PFSK-1 (cell line): ENCODE data around the gene YPEL5. TPM values are rescaled to one million over a fixed set of nuclear protein-coding genes. Genes with fewer than 3 reads are reported as not detected.

Experiments used
- FOXP2 ChIP-seq: optimal IDR thresholded peaks from 2 replicates; pipeline ENCODE3; 2011; ENCODE audit warnings: borderline replicate concordance, control low read depth, inconsistent platforms; ENCODE audit not compliant: insufficient read depth; ENCODE audit errors: extremely low read length, extremely low read depth
- POLR2AphosphoS5 ChIP-seq: IDR thresholded peaks from 2 replicates; pipeline ENCODE4 v1.6.1; 2012; ENCODE audit warnings: low read depth, mild to moderate bottlenecking, control low read depth, low read length, moderate library complexity
- SIN3A ChIP-seq: IDR thresholded peaks from 2 replicates; pipeline ENCODE4 v1.6.1; 2012; ENCODE audit warnings: mild to moderate bottlenecking, low read length, moderate library complexity, borderline replicate concordance; ENCODE audit not compliant: insufficient read depth
- TAF1 ChIP-seq: IDR thresholded peaks from 2 replicates; pipeline ENCODE4 v1.6.1; 2012; ENCODE audit warnings: low read length, control low read depth, borderline replicate concordance; ENCODE audit not compliant: insufficient read depth
- polyA plus RNA-seq: library from polyadenylated mRNA; unstranded; fragments of >200 nt; gene quantifications from one replicate; pipeline ENCODE4 v1.2.1, GENCODE V29; 2012; ENCODE audit warnings: low read depth, missing spikeins; ENCODE audit not compliant: insufficient read length
- TF ChIP-seq, protein P1 (sequence below), 2 experiments: IDR thresholded peaks; 2 replicates each; pipeline versions ENCODE4 v1.6.1 to v1.8.0; 2011 to 2012; ENCODE audit warnings: low read depth in 2 of 2, low read length in 2 of 2, control low read depth in 1 of 2, inconsistent platforms in 1 of 2, mild to moderate bottlenecking in 1 of 2, moderate library complexity in 1 of 2; ENCODE audit not compliant: insufficient read depth in 1 of 2

The YPEL5 gene
- polyA plus RNA-seq: 24.2 TPM

DNA sequence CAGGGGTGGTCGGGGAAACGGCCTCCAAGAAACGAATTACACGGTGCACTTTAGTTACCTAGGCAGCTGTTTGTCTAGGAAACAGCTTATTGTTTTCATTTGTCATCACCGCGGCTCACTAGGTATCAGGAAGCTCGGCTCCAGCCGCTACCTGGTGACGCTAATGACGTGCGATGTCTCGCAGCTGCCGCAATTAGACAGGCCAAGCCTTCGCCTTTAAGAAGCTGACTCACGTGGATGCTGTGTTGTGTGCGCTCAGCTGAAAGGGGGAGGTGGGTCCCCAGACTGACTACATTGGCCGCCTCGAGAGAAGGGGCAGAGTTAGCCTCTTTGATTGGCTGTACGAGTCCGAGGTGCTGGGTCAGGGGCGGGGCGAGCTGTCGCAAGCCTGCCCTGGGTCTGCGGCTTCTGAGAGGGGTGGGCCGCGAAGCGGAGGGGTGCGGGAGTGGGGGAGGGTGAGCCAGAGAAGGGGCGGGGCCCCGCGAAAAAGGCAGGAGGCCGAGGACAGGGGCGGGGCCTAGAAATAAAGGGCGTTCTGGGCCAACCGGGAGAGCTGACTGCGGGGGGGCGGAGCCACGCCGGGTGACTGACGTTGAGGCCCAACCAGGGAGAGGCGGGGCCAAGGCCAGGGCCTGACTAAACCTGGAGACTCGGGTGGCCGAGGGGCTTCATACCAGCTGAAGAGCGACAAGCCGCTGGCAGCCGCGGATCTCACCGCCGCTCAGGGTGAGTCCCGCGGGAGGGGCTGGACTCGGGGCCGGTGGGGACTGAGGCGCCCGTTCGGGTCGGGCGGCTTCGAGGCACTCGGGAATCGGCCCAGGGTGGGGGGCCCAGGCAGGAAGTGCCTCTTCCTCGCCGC lies at the start of gene YPEL5:
TSS of gene YPEL5 (plus strand) at position 671 of the 859 bp plus-strand sequence. CDS start 9,645 bp downstream, outside the sequence.
- TF ChIP-seq SIN3A (peak; percentile 100), FOXP2 (peak; percentile 94), TAF1 (no peak), POLR2AphosphoS5 (0 out of 2 replicates have a peak, but pooled peaks have one; percentile 32)
- TF ChIP-seq, protein P1, sequence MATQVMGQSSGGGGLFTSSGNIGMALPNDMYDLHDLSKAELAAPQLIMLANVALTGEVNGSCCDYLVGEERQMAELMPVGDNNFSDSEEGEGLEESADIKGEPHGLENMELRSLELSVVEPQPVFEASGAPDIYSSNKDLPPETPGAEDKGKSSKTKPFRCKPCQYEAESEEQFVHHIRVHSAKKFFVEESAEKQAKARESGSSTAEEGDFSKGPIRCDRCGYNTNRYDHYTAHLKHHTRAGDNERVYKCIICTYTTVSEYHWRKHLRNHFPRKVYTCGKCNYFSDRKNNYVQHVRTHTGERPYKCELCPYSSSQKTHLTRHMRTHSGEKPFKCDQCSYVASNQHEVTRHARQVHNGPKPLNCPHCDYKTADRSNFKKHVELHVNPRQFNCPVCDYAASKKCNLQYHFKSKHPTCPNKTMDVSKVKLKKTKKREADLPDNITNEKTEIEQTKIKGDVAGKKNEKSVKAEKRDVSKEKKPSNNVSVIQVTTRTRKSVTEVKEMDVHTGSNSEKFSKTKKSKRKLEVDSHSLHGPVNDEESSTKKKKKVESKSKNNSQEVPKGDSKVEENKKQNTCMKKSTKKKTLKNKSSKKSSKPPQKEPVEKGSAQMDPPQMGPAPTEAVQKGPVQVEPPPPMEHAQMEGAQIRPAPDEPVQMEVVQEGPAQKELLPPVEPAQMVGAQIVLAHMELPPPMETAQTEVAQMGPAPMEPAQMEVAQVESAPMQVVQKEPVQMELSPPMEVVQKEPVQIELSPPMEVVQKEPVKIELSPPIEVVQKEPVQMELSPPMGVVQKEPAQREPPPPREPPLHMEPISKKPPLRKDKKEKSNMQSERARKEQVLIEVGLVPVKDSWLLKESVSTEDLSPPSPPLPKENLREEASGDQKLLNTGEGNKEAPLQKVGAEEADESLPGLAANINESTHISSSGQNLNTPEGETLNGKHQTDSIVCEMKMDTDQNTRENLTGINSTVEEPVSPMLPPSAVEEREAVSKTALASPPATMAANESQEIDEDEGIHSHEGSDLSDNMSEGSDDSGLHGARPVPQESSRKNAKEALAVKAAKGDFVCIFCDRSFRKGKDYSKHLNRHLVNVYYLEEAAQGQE (IDR thresholded peaks at IDR 0.05; ENCODE audit: insufficient read depth in 1 of 2, low read depth in 2 of 2, low read length in 2 of 2): no peak

DNA sequence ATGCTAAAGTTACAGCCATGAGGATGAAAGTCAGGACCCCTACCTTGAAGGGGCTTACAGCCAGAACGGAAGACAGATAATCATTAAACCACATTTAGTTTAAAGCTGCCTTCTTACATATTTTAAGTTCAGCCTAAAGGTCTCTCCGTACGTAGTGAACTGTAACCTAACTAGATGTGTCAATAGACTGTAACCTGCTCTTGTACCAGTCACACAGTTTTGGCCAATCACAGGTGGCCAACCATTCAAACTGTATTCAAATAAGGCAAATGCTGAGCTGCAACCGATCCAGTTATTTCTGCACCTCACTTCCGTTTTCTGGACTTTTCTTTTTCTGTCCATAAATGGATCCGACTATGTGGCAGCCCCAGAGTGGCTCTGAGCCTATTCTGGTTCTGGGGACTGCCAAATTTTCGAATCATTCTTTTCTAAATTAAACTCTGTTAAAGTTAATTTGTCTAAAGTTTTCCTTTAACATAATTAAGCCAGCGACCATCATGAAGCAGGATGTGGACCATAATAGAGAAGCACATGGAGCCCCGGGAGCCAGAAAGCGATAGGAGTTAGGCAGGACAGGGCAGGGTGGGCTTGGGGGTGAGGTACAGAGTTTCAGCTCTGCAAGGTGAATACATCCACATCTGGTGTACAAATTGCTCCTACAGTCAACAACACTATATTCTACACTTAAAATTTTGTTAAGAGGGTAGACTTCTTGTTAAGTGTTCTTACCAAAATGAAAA lies 48.4 kb upstream of the YPEL5 start:
- no peak for TF ChIP-seq SIN3A
- no peak for TF ChIP-seq TAF1

DNA sequence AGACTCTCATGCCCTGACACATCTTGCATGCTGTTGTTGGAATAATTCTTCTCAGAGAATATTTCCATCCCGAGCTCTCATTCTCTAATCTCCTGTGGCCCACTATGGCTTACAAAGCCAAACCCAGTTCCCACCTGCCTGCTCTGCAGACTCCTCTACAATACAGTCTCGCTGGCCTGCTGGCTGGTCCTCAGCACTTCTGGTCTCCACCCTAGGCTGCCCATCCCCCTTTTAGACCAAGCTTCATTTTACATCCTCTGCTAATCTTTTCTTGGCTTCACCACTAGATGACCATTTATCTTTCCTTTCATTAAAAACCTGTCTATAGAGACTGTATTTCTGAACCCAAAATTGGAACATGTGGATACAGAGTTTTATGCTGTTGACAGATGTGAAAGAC lies 42.5 kb upstream of the YPEL5 start:
- TF ChIP-seq, protein P1 (IDR thresholded peaks at IDR 0.05; ENCODE audit: insufficient read depth in 1 of 2, low read depth in 2 of 2, low read length in 2 of 2): no peak
- TF ChIP-seq POLR2AphosphoS5: no peak
- no peak for TF ChIP-seq SIN3A
- TF ChIP-seq TAF1: no peak
- TF ChIP-seq FOXP2: no peak

DNA sequence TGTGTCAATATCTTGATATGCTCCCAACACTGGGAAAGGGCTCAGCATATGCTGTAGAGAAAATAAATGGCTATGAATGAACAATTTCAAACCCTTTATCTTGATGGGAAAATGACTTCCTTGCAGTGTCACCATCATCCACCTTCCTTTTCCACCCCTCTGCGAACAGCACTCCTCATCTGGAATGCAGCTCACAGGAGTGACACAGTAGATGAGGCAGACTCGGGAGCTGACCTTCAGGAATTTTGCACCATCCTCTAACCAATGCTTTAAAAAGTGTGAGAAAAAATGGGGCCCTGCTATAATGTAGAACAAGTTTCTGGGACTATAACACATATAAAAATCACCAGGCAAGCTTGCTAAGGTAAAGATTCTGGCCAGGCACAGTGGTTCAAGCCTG lies 41.3 kb upstream of the YPEL5 start:
- TF ChIP-seq SIN3A (no peak), TAF1 (no peak)
- TF ChIP-seq, protein P1 (IDR thresholded peaks at IDR 0.05; ENCODE audit: insufficient read depth in 1 of 2, low read depth in 2 of 2, low read length in 2 of 2): no peak

DNA sequence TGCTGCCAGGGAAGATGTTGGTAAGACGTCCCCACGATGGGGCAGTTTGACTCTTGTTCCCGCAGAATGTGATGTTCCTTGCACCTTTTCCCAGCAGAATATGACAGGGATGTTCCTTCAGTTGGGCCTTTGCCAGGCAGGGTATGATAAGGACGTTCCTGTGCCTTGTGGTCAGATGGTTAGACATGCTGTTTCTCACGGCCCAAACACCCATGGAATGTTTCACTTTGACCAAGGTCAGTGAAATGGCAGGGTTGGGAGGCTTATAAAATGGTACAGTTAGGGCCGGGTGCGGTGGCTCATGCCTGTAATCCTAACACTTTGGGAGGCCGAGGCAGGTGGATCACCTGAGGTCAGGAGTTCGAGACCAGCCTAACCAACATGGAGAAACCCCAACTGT lies 40.3 kb upstream of the YPEL5 start:
- TF ChIP-seq POLR2AphosphoS5: no peak
- TF ChIP-seq TAF1: no peak
- TF ChIP-seq FOXP2: no peak

DNA sequence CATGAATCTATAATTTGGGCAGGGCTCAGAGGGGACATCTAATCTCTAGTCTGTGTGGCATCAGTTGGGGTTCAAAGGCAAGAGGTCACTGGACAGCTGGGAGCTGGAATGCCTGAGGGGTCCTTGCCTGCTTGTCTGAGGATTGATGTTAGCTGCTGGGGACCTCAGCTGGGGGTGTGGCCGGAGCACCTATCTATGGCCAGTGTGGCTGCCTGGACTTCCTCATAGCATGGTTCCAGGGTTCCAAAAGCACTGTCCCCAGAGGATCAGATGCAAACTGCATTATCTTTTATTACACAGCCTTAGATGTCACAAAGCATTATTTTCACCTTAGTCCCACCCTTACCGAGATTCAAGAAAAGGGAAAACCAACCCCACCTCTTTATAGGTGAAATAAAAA lies 38.6 kb upstream of the YPEL5 start:
- TF ChIP-seq, protein P1 (IDR thresholded peaks at IDR 0.05; ENCODE audit: insufficient read depth in 1 of 2, low read depth in 2 of 2, low read length in 2 of 2): no peak
- no peak for TF ChIP-seq FOXP2
- no peak for TF ChIP-seq TAF1
- TF ChIP-seq SIN3A: no peak
- no peak for TF ChIP-seq POLR2AphosphoS5
